ENCODE data around the gene OXA1L. TPM values are rescaled to one million over a fixed set of nuclear protein-coding genes. Genes with fewer than 3 reads are reported as not detected.

OXA1L gene
- total RNA-seq, 1 experiment from 2014 or later = 146 TPM

DNA sequence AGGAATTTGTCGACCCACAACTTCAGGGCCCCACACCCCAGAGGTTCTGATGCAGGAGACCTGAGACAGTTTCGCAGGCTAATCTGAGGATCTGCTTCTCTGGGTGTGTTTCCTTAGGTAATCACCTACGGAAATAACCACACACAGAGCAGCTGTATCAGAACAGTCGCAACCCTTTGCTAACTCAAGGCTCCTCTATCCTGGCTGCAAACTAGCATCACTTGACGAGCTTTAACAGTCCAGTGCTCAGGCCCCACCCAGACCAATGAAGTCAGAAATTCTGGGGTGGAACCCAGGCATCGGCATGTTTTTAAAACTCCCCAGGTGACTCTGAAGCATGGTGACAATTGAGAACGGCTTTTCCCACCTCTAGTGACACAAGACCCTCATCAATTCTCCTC is 28.1 kb downstream of the OXA1L start:
- Histone ChIP-seq H3K4me2 (ENCODE audit: low read length) (no peak overlapping the region), H3K9ac (ENCODE audit: low read length) (no peak overlapping the region), H3K4me1 (ENCODE audit: control insufficient read depth in 1 of 2, insufficient read depth in 2 of 2, low read length in 2 of 2) (peaks cover 0 to 10% of the 10 kb centered on the region in 2 experiments; a peak in 2 of 4 replicates), H3K27me3 (ENCODE audit: insufficient read depth, low read length) (no peaks in the 10 kb centered on the region), H3K36me3 (ENCODE audit: control insufficient read depth in 1 of 2, insufficient read depth in 2 of 2, low read length in 2 of 2) (no peaks in the 10 kb centered on the region), H3K27ac (ENCODE audit: low read depth, low read length) (no peak overlapping the region), H3K9me2 (ENCODE audit: insufficient read depth) (no peaks in the 10 kb centered on the region), H2AFZ (ENCODE audit: low read depth, low read length, poor library complexity, severe bottlenecking) (no peak overlapping the region), H4K20me1 (ENCODE audit: insufficient read depth) (no peaks in the 10 kb centered on the region), H3K9me3 (ENCODE audit: control insufficient read depth in 1 of 2, insufficient read depth in 1 of 2, low read depth in 1 of 2, low read length in 2 of 2) (no peaks in the 10 kb centered on the region), H3K4me3 (replicated peaks in 1 of 2; ENCODE audit: low read depth in 1 of 2, low read length in 2 of 2) (no peak overlapping the region), H3K79me2 (ENCODE audit: insufficient read depth, low read length) (no peaks in the 10 kb centered on the region)
- intact Hi-C loops (cut with micrococcal nuclease) = loop anchor here (1.0 kb wide), 1 partner anchor 30 kb away; no protein-coding TSS in a partner anchor
- ChIA-PET POLR2A (no interaction called here), RAD21 (ENCODE audit: low non-redundant PET in 1 of 2, low total read pairs in 2 of 2, uncharacterized antibody in 2 of 2, unreplicated experiment in 2 of 2) (no interaction called here), CTCF (no interaction called here)
- no TSS peak for BruUV-seq (replicated peaks)
- no peak for DNase-seq (ENCODE audit: low read depth, low spot score)
- TF ChIP-seq CEBPB (IDR thresholded peaks at IDR 0.05; ENCODE audit: low read depth) (no peak), SIN3A (IDR thresholded peaks at IDR 0.05; ENCODE audit: low read depth) (no peak), ZNF274 (IDR thresholded peaks at IDR 0.05; ENCODE audit: low read depth, low read length) (no peak), YY1 (IDR thresholded peaks at IDR 0.05; ENCODE audit: extremely low read depth, insufficient replicate concordance, low read depth, low read length) (no peak)
- no peak for ATAC-seq

DNA sequence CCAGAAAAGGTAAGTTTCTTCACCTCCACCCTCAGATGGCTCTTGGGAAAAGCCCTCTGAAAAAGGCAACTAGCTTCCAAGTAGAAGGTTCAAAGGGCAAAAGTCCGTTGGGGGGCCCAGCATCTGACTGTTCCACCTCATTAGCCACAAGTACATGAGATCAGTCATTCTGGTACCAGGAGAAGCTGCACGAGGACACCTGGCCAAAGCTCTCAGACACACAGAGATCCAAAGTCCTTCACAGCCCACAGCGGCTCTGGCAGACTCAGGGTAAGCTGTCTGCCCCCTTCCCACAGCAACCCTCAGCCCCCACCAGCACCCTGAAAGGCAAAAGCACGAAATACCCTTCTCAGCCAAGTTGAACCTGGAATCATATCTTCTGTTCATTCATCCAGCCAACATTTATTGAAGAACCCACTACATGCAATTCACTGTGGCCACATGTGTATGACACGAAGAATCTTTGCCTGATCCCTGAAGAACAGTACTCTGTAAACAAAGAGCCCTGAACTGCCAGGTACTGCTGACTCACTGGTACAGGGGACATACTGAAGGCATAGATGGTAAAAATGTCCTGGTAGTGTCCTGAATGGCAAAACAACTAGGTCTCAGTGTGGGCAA is 29.7 kb downstream of the OXA1L start:
- Histone ChIP-seq H3K79me2 (ENCODE audit: insufficient read depth, low read length) (no peaks in the 10 kb centered on the region), H3K9me2 (ENCODE audit: insufficient read depth) (no peaks in the 10 kb centered on the region), H4K20me1 (ENCODE audit: insufficient read depth) (no peaks in the 10 kb centered on the region), H3K27ac (ENCODE audit: low read depth, low read length) (no peak overlapping the region), H3K9me3 (ENCODE audit: control insufficient read depth in 1 of 2, insufficient read depth in 1 of 2, low read depth in 1 of 2, low read length in 2 of 2) (no peaks in the 10 kb centered on the region), H3K4me3 (replicated peaks in 1 of 2; ENCODE audit: low read depth in 1 of 2, low read length in 2 of 2) (no peak overlapping the region), H3K9ac (ENCODE audit: low read length) (no peak overlapping the region), H3K27me3 (ENCODE audit: insufficient read depth, low read length) (no peaks in the 10 kb centered on the region), H3K4me2 (ENCODE audit: low read length) (no peak overlapping the region), H2AFZ (ENCODE audit: low read depth, low read length, poor library complexity, severe bottlenecking) (no peak overlapping the region), H3K36me3 (ENCODE audit: control insufficient read depth in 1 of 2, insufficient read depth in 2 of 2, low read length in 2 of 2) (no peaks in the 10 kb centered on the region), H3K4me1 (ENCODE audit: control insufficient read depth in 1 of 2, insufficient read depth in 2 of 2, low read length in 2 of 2) (no peaks in the 10 kb centered on the region)
- POLR2A ChIA-PET = interaction anchor here (0.6 kb wide), 1 partner anchor 31 kb away, joined by 3 read pairs; no protein-coding TSS in a partner anchor
- no TSS peak for BruUV-seq (replicated peaks)
- RAD21 ChIA-PET (ENCODE audit: low non-redundant PET in 1 of 2, low total read pairs in 2 of 2, uncharacterized antibody in 2 of 2, unreplicated experiment in 2 of 2) = no interaction called here
- ATAC-seq (no peak), DNase-seq (ENCODE audit: low read depth, low spot score) (no peak)
- intact Hi-C loops (cut with micrococcal nuclease) = no loop called here
- CTCF ChIA-PET = no interaction called here
- TF ChIP-seq, protein P1, sequence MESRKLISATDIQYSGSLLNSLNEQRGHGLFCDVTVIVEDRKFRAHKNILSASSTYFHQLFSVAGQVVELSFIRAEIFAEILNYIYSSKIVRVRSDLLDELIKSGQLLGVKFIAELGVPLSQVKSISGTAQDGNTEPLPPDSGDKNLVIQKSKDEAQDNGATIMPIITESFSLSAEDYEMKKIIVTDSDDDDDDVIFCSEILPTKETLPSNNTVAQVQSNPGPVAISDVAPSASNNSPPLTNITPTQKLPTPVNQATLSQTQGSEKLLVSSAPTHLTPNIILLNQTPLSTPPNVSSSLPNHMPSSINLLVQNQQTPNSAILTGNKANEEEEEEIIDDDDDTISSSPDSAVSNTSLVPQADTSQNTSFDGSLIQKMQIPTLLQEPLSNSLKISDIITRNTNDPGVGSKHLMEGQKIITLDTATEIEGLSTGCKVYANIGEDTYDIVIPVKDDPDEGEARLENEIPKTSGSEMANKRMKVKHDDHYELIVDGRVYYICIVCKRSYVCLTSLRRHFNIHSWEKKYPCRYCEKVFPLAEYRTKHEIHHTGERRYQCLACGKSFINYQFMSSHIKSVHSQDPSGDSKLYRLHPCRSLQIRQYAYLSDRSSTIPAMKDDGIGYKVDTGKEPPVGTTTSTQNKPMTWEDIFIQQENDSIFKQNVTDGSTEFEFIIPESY (IDR thresholded peaks at IDR 0.05; ENCODE audit: extremely low read depth, insufficient replicate concordance, low read length) = no peak
- no peak for TF ChIP-seq ZFX (IDR thresholded peaks at IDR 0.05)
- no peak for TF ChIP-seq CBX3 (IDR thresholded peaks at IDR 0.05; ENCODE audit: low read depth)
- TF ChIP-seq ELF1 (IDR thresholded peaks at IDR 0.05; ENCODE audit: borderline replicate concordance, low read depth) = no peak
- TF ChIP-seq, protein P2, sequence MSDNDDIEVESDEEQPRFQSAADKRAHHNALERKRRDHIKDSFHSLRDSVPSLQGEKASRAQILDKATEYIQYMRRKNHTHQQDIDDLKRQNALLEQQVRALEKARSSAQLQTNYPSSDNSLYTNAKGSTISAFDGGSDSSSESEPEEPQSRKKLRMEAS (IDR thresholded peaks at IDR 0.05) = no peak
- TF ChIP-seq JUND (IDR thresholded peaks at IDR 0.05) = no peak
- no peak for TF ChIP-seq RAD21 (IDR thresholded peaks at IDR 0.05; ENCODE audit: low read depth)
- TF ChIP-seq ZNF274 (IDR thresholded peaks at IDR 0.05; ENCODE audit: low read depth, low read length) = no peak
- no peak for TF ChIP-seq SIN3A (IDR thresholded peaks at IDR 0.05; ENCODE audit: low read depth)
- TF ChIP-seq REST (IDR thresholded peaks at IDR 0.05; ENCODE audit: low read depth) = no peak
- no peak for TF ChIP-seq POLR2A (IDR thresholded peaks at IDR 0.05; ENCODE audit: borderline replicate concordance, extremely low read depth, insufficient read depth, insufficient read length)
- no peak for TF ChIP-seq ATF3 (IDR thresholded peaks at IDR 0.05)
- no peak for TF ChIP-seq EZH2 (IDR thresholded peaks at IDR 0.05)
- TF ChIP-seq EGR1 (IDR thresholded peaks at IDR 0.05; ENCODE audit: low read depth) = no peak
